ENCODE results near the gene SERPINI1.

DNA sequence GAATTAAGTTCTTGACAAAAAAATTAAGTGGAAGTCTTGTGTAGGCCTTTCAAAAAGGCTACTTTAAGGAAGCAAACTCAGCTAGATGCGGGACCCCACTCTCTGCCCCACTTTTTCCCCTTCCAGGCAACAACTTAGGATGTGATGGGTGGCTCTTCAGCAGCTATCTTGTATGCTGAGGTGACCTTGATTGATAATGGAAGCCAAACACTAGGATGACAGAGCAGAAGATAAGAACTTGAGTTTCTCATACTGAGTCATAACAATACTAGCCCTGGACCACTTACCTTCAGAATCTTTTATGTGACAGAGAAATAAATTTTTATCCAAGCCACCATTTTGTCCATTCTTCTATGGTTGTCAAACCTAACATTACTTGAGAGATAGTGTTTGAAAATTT, 16.9 kb upstream of the SERPINI1 start:
- TF ChIP-seq EZH2phosphoT487 (IDR thresholded peaks at IDR 0.05; ENCODE audit: insufficient read depth, low read depth) (no peak), EZH2 (IDR thresholded peaks at IDR 0.05; ENCODE audit: insufficient read depth, poor library complexity, severe bottlenecking) (no peak)

All from GM23248 (cell line).